ENCODE results near the gene SNRNP40. TPM values are rescaled to one million over a fixed set of nuclear protein-coding genes. Genes with fewer than 3 reads are reported as not detected.
"Not testable (repeated sequence)": the region's sequence is repeated elsewhere in the genome, so short reads cannot be mapped to it uniquely, and the experiment has no call there.

Gene SNRNP40
- polyA plus RNA-seq, 1 donor (not counting 4 experiments of a cell fraction or from before 2014, with no cell fraction given) = 57.4 TPM

DNA sequence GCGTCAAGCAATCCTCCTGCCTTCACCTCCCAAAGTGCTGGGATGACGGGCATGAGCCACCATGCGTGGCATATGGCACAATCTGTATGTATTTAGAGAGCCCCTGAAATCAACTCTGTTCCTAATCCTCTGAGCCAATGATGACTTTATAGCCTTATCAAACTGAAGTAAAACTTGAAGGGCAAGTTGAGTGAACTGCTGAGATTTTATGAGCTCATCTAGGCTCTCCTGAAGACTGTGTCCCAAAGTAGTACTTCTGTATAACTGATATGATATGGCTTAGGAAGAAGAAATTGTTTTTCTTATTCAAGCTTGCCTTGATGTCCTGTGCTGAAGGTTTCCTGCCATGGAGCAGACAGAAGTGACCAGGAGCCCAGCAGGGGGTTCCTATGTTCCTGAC, 33.2 kb downstream of the SNRNP40 start:
- FAIRE-seq (no peak), DNase-seq (ENCODE audit: low read depth, low spot score) (no peak)
- H2AFZ ChIP-seq (ENCODE audit: control insufficient read depth, low read length) = no peak overlapping the region
- H3K4me1 ChIP-seq (ENCODE audit: control insufficient read depth, extremely low read depth, insufficient read depth, low read length) = no peaks in the 10 kb centered on the region
- H3K27me3 ChIP-seq (ENCODE audit: control insufficient read depth, extremely low read depth, insufficient read depth, low read length) = no peaks in the 10 kb centered on the region
- H3K9me3 ChIP-seq (ENCODE audit: control insufficient read depth, low read depth, low read length) = no peaks in the 10 kb centered on the region
- no peaks in the 10 kb centered on the region for H4K20me1 ChIP-seq (ENCODE audit: control insufficient read depth, extremely low read depth, insufficient read depth, low read length)
- no peak overlapping the region for H3K9ac ChIP-seq (ENCODE audit: control insufficient read depth, extremely low read depth, insufficient read depth, low read length)
- H3K27ac ChIP-seq (ENCODE audit: control insufficient read depth, insufficient read depth, low read length) = no peak overlapping the region
- H3K79me2 ChIP-seq (ENCODE audit: control insufficient read depth, insufficient read depth, low read length) = no peaks in the 10 kb centered on the region
- dilution Hi-C loops (cut with MboI; ENCODE audit: extremely low pct_ligation_motif_present, low sequenced_read_pairs) = no loop called here
- TF ChIP-seq EZH2 (IDR thresholded peaks at IDR 0.05; ENCODE audit: low read length) = no peak
- TF ChIP-seq, protein P1, sequence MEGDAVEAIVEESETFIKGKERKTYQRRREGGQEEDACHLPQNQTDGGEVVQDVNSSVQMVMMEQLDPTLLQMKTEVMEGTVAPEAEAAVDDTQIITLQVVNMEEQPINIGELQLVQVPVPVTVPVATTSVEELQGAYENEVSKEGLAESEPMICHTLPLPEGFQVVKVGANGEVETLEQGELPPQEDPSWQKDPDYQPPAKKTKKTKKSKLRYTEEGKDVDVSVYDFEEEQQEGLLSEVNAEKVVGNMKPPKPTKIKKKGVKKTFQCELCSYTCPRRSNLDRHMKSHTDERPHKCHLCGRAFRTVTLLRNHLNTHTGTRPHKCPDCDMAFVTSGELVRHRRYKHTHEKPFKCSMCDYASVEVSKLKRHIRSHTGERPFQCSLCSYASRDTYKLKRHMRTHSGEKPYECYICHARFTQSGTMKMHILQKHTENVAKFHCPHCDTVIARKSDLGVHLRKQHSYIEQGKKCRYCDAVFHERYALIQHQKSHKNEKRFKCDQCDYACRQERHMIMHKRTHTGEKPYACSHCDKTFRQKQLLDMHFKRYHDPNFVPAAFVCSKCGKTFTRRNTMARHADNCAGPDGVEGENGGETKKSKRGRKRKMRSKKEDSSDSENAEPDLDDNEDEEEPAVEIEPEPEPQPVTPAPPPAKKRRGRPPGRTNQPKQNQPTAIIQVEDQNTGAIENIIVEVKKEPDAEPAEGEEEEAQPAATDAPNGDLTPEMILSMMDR (optimal IDR thresholded peaks at IDR 0.05 in 1 of 3, IDR thresholded peaks at IDR 0.05 in 1 of 3, conservative IDR thresholded peaks at IDR 0.05 in 1 of 3; ENCODE audit: extremely low read depth in 1 of 3, insufficient read depth in 2 of 3, low read length in 3 of 3) = no peak
- H3K4me2 ChIP-seq (ENCODE audit: control insufficient read depth, extremely low read depth, insufficient read depth, low read depth, low read length) = no peak overlapping the region
- H3K36me3 ChIP-seq (ENCODE audit: control insufficient read depth in 2 of 2, extremely low read depth in 1 of 2, insufficient read depth in 2 of 2, low read length in 2 of 2) = peaks cover 14 to 21% of the 10 kb centered on the region in 2 experiments
- no peak overlapping the region for H3K4me3 ChIP-seq (ENCODE audit: control insufficient read depth in 2 of 3, extremely low read depth in 1 of 3, insufficient read depth in 2 of 3, low read depth in 1 of 3, low read length in 3 of 3)
- no peaks in the 10 kb centered on the region for H3K9me1 ChIP-seq (ENCODE audit: control insufficient read depth, extremely low read depth, insufficient read depth, low read length)

GRCh38 chr1:31262393-31262792, 34.2 kb downstream of the SNRNP40 start:
- dilution Hi-C loops (cut with MboI; ENCODE audit: extremely low pct_ligation_motif_present, low sequenced_read_pairs); H2AFZ ChIP-seq (ENCODE audit: control insufficient read depth, low read length): not testable (repeated sequence)
- peaks cover 14 to 20% of the 10 kb centered on the region in 2 experiments for H3K36me3 ChIP-seq (ENCODE audit: control insufficient read depth in 2 of 2, extremely low read depth in 1 of 2, insufficient read depth in 2 of 2, low read length in 2 of 2)

DNA sequence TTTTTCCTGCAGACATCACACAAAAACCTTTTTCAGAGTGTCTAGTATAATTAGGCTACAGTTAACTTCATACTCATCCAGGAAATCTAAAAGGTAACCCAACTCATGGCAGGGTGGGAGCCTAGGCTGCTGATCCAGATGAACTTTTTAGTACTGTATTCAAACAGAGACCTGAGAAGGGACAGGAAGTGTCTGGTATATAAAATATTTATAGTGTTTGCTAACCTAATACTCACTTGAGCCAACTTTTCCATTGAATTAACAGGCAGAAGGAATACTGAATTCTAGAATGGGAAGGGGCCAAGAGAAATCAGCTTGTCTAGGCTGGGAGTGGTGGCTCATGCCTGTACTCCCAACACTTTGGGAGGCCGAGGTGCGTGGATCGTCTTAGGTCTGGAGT, 34.7 kb downstream of the SNRNP40 start:
- FAIRE-seq (no peak), DNase-seq (ENCODE audit: low read depth, low spot score) (no peak)
- H3K4me2 ChIP-seq (ENCODE audit: control insufficient read depth, extremely low read depth, insufficient read depth, low read depth, low read length) = no peak overlapping the region
- peaks cover 12 to 18% of the 10 kb centered on the region in 2 experiments for H3K36me3 ChIP-seq (ENCODE audit: control insufficient read depth in 2 of 2, extremely low read depth in 1 of 2, insufficient read depth in 2 of 2, low read length in 2 of 2)
- H3K4me3 ChIP-seq (ENCODE audit: control insufficient read depth in 2 of 3, extremely low read depth in 1 of 3, insufficient read depth in 2 of 3, low read depth in 1 of 3, low read length in 3 of 3) = no peak overlapping the region
- H3K27me3 ChIP-seq (ENCODE audit: control insufficient read depth, extremely low read depth, insufficient read depth, low read length) = no peaks in the 10 kb centered on the region
- no peaks in the 10 kb centered on the region for H3K79me2 ChIP-seq (ENCODE audit: control insufficient read depth, insufficient read depth, low read length)
- dilution Hi-C loops (cut with MboI; ENCODE audit: extremely low pct_ligation_motif_present, low sequenced_read_pairs) = no loop called here
- H4K20me1 ChIP-seq (ENCODE audit: control insufficient read depth, extremely low read depth, insufficient read depth, low read length) = no peaks in the 10 kb centered on the region
- H3K9me1 ChIP-seq (ENCODE audit: control insufficient read depth, extremely low read depth, insufficient read depth, low read length) = no peaks in the 10 kb centered on the region
- no peak overlapping the region for H3K27ac ChIP-seq (ENCODE audit: control insufficient read depth, insufficient read depth, low read length)
- H2AFZ ChIP-seq (ENCODE audit: control insufficient read depth, low read length) = no peak overlapping the region
- no peaks in the 10 kb centered on the region for H3K4me1 ChIP-seq (ENCODE audit: control insufficient read depth, extremely low read depth, insufficient read depth, low read length)
- H3K9ac ChIP-seq (ENCODE audit: control insufficient read depth, extremely low read depth, insufficient read depth, low read length) = no peak overlapping the region
- no peaks in the 10 kb centered on the region for H3K9me3 ChIP-seq (ENCODE audit: control insufficient read depth, low read depth, low read length)
- no peak for TF ChIP-seq EZH2 (IDR thresholded peaks at IDR 0.05; ENCODE audit: low read length)
- TF ChIP-seq, protein P1 (optimal IDR thresholded peaks at IDR 0.05 in 1 of 3, IDR thresholded peaks at IDR 0.05 in 1 of 3, conservative IDR thresholded peaks at IDR 0.05 in 1 of 3; ENCODE audit: extremely low read depth in 1 of 3, insufficient read depth in 2 of 3, low read length in 3 of 3) = no peak

More at GRCh38 chr1:31262393-31262792, 34.2 kb downstream of the SNRNP40 start:
- not testable (repeated sequence) for H3K4me1 ChIP-seq (ENCODE audit: control insufficient read depth, extremely low read depth, insufficient read depth, low read length); FAIRE-seq; H3K79me2 ChIP-seq (ENCODE audit: control insufficient read depth, insufficient read depth, low read length); H4K20me1 ChIP-seq (ENCODE audit: control insufficient read depth, extremely low read depth, insufficient read depth, low read length); H3K27ac ChIP-seq (ENCODE audit: control insufficient read depth, insufficient read depth, low read length); H3K27me3 ChIP-seq (ENCODE audit: control insufficient read depth, extremely low read depth, insufficient read depth, low read length); H3K4me2 ChIP-seq (ENCODE audit: control insufficient read depth, extremely low read depth, insufficient read depth, low read depth, low read length); H3K4me3 ChIP-seq (ENCODE audit: control insufficient read depth in 2 of 3, extremely low read depth in 1 of 3, insufficient read depth in 2 of 3, low read depth in 1 of 3, low read length in 3 of 3); H3K9ac ChIP-seq (ENCODE audit: control insufficient read depth, extremely low read depth, insufficient read depth, low read length); H3K9me3 ChIP-seq (ENCODE audit: control insufficient read depth, low read depth, low read length); DNase-seq (ENCODE audit: low read depth, low spot score); H3K9me1 ChIP-seq (ENCODE audit: control insufficient read depth, extremely low read depth, insufficient read depth, low read length)

Measured in keratinocyte (primary cell).